HG03175 (cell line): ENCODE results near the gene PPP1R7.
"Not testable (repeated sequence)": the region's sequence is repeated elsewhere in the genome, so short reads cannot be mapped to it uniquely, and the experiment has no call there.

ENCODE experiments used
- ATAC-seq: cut with Tn5 transposase; IDR thresholded peaks from one replicate; pipeline ENCODE4 v1.9.1; 2021; ENCODE audit warnings: mild to moderate bottlenecking, moderate library complexity; ENCODE audit not compliant: unreplicated experiment

Gene PPP1R7

GRCh38 chr2:241191081-241191480 lies 40.8 kb downstream of the PPP1R7 start:
- ATAC-seq, result no peak

- no peak for ATAC-seq
Measured at GRCh38 chr2:241193271-241193670, 43.0 kb downstream of the PPP1R7 start.

GRCh38 chr2:241194811-241195210 lies 44.5 kb downstream of the PPP1R7 start:
- ATAC-seq, result no peak

DNA sequence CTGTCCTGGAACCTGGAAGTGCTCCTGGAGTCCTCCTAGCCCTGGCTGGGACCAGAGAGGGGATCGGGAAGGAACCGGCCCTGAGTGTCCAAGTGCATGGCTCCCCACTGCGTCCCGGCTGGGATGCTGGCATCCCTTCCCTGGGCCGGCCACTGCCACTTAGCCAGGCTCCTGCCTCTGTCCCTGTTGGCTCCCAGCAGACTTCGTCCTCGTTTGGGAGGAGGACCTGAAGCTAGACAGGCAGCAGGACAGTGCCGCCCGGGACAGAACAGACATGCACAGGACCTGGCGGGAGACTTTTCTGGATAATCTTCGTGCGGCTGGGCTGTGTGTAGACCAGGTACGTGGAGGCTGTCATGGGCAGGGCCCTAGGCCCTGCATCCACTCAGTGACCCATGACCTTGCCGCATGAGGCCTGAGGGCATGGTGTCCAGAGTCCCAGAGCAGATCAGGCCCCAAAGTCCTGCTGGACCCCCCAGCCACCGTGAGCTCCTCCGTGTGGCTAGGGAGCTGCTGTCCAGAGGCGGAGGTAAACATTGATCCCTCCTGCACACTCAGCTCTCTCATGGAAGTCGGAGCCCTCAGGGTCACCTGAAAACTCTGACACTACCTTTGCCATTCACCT lies 45.4 kb downstream of the PPP1R7 start:
- ATAC-seq, result no peak

GRCh38 chr2:241197246-241197645 lies 47.0 kb downstream of the PPP1R7 start:
- ATAC-seq, result not testable (repeated sequence)

DNA sequence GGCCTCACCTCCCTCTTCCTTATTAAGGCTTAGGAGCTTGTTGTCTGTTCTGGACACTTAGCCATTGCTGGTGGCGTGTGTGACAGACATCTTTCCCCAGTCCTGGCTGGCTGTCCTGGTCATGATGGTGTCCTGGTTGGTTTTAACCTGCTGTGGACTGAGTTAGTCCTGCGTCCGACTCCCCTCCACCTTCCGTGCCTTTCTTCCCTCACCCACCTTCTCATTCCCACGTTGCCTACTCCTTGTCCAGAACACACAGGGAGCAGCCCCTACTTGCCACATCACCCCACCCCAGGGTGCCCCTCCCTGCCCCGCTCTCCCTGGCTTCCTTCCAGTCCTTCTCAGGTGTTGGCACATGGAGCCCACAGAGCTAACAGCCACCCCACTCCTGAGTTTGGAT lies 47.7 kb downstream of the PPP1R7 start:
- ATAC-seq, result no peak

DNA sequence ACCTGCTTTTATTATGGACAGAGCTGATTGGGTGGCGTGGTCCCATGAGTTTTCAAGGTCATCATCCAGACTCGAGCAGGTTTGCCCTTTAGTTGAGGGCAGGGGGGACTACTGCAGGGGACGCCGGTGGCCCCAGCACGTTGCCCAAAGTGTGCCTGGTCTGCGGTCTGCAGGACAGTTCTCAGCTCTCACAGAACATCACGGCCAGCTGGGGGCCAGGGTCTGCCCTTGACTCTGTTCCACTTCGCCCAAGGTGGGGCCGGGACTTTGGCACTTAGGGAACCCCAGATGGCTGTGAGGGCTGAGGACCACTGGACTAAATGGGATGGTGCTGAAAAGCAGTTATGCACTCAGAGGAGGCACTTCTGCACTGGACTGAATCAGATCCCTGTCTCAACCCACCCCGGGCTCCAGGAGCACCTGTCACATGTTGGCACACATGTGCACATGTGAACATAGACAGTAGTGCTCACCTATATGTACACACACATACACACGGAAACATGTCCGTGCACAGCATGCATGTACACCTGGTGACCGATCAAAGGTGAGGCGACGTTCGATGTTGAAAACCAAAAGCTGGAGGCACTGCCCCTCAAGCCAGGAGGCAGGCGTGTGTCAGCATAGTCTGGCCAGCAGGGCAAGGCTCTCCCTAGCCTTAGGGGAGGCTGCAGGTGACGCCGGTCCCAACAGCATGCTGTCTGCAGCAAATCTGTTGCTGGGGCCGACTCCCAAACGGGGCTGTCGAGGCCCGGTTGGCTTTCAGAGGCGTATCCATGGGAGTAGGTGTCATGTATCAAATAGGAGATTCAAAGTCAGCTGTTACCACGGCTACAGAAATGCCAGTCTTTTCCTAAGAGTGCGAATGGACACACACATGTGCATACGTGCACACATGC lies 48.4 kb downstream of the PPP1R7 start:
- no peak for ATAC-seq

DNA sequence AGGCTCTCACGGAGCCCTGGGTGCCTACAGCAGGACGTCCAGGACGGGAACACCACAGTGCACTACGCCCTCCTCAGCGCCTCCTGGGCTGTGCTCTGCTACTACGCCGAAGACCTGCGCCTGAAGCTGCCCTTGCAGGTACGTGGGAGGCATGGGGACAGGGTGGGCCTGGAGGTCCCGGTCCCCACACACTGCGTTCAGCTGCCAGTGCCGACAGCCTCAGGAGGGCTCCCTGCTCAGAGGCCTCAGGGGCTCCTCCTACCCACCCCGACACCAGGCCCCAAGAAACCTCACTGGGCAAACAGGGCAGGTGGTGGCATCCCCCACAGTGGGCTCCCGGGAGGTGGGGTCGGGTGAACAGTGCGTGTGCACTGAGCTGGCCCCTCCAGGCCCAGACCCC lies 49.0 kb downstream of the PPP1R7 start:
- no peak for ATAC-seq

DNA sequence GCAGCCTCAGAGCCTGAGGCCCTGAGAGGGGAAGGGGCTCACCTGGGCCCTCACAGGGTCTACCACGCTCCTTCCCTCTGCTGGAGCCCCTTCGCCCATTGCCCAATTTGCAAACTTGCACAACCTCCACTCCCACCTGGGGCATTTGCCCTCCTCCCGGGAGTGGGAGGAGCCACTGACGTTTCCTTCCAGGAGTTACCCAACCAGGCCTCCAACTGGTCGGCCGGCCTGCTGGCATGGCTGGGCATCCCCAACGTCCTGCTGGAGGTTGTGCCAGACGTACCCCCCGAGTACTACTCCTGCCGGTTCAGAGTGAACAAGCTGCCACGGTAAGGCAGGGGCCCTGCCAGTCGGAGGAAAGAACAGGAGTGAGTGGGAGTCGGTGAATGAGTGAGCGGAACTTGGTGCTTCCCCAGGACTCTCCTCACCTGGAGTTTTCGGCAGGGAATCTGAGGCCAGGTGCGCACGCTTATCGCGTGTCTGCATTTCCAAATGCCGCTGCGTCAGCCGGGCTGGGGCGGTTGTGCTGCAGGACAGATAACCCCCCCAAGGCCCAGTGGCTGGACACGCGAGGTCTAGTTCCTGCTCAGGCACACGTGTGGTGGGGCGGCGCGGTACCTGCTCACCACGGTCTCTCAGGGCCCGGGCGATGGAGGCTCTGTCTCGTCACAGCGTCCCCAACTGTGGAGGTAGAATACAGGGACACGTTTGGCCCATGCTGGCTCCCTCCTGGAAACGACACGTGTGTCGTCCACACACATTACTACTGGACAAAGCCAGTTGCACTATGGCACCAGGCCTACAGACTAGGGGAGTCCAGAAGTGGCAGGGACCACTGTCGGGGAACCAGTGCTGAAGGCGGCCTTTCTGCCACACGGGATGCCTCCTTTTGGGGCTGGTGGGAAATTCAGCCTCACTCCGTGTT lies 49.9 kb downstream of the PPP1R7 start:
- no peak for ATAC-seq

GRCh38 chr2:241200822-241201395 lies 50.6 kb downstream of the PPP1R7 start:
- ATAC-seq, result no peak

GRCh38 chr2:241201445-241202267 lies 51.4 kb downstream of the PPP1R7 start:
- no peak for ATAC-seq

GRCh38 chr2:241202268-241202585 lies 52.0 kb downstream of the PPP1R7 start:
- no peak for ATAC-seq

DNA sequence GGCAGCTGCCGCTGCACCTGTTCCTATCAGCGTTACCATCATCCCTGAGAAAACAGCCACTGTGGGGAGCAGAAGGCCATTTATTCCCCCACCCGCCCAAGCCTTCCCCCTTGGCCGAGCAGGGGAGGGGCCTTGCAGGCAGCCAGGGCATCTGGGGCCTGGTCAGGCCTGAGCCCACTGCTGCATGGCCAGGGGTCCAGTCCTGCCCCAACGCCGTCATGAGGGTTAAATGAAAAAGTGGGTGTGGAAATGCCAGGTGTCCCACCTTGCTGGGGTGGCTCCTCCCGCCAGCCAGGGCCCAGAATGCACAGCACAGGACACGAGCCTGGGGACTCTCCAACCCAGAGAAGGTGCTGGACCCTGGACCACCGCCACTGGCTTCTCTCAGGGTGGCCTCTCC lies 52.4 kb downstream of the PPP1R7 start:
- ATAC-seq, result no peak

- no peak for ATAC-seq
Measured at GRCh38 chr2:241203218-241204009, 53.1 kb downstream of the PPP1R7 start.

GRCh38 chr2:241204010-241204384 lies 53.7 kb downstream of the PPP1R7 start:
- no peak for ATAC-seq

DNA sequence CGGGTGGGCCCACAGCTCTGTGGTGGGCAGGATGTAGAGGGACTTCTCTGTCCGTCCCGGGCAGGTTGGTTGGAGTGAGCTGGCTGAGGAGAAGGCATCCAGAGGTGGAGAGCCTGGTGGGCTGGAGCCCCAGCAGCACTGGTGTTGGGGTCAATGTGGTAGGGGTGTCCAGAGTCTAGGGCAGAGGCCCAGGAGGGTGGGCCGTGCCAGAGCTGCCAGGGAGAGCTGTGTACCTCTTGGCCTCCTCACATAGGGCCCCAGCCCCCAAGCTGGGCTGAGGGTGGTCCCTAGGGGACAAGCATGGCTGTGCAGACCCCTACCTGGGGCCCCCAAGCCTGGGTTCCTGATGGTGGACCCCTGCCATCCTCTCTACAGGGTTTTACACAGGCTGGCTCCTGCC lies 54.2 kb downstream of the PPP1R7 start:
- no peak for ATAC-seq

DNA sequence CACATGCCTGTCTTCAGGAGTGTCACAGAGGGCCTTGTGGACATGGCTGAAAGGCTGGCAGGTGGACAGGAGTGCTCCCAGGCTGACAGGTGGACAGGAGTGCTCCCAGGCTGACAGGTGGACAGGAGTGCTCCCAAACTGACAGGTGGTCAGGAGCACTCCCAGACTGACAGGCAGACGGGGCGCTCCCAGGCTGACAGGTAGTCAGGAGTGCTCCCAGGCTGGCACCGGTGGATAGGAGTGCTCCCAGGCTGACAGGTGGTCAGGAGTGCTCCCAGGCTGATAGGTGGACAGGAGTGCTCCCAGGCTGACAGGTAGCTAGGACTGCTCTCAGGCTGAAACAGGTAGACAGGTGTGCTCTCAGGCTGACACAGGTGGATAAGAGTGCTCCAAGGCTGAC lies 54.8 kb downstream of the PPP1R7 start:
- no peak for ATAC-seq

- no peak for ATAC-seq
Measured at GRCh38 chr2:241207151-241207550, 56.9 kb downstream of the PPP1R7 start.

DNA sequence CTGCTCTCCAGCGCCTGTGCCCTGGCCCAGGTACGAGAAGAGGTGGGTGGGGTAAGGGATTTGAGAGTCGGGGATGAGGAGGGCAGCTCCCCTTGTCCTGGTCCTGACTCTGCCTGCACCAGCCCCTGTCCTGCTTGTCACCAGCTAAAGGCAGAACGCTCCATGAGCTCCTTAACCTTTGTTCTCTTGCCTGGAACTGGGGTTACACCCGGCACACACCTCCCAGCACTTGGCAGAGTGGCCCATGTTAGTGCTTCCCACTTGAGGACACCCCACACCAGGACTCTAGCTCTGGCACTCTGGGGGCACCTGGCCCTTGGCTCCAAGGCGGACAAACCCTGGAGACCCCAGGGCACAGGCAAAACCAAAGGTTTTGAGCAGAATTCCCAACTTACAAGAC lies 57.4 kb downstream of the PPP1R7 start:
- no peak for ATAC-seq

DNA sequence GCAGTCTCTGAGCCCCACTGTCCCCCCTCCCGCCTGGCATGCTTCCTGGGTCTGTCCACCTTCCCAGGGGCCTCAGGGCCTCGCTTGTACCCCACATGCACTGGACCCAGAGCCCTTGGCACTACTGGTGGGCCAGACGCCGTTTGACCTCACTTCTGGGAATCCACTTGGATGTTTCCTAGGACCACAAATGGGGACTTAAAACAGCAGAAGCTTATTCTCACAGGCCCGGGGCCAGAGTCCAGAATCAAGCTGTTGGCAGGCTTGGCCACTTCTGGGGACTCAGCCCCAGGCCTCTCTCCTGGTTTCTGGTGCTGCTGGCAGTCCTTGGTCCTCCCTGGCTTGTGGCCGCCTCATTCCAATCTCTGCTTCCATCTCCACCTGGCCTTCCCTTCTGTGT lies 57.8 kb downstream of the PPP1R7 start:
- no peak for ATAC-seq
